Neural progenitor cell (in vitro differentiated cells): Measurements from ENCODE around the gene CYP2U1. TPM values are rescaled to one million over a fixed set of nuclear protein-coding genes. Genes with fewer than 3 reads are reported as not detected.
"Not testable (repeated sequence)": the region's sequence is repeated elsewhere in the genome, so short reads cannot be mapped to it uniquely, and the experiment has no call there.

Experiments
- DNase-seq: peaks from one replicate; pipeline ENCODE4 v3.0.0-alpha.2; 2016; ENCODE audit warnings: low spot score
- H2AFZ ChIP-seq: fragments of 200-600 bp; sonication (generic); replicated peaks from 2 replicates; pipeline ENCODE4 v1.6.1; 2016; ENCODE audit warnings: antibody characterized with exemption
- H3F3A ChIP-seq: fragments of 200-600 bp; sonication (generic); 2 replicates; pipeline ENCODE4 v1.6.1; 2016; ENCODE audit warnings: antibody characterized with exemption, low read depth
- H3K27ac ChIP-seq: fragments of 200-600 bp; sonication (generic); 2 replicates; pipeline ENCODE4 v1.5.1; 2016; ENCODE audit warnings: mild to moderate bottlenecking
- H3K27me3 ChIP-seq: fragments of 200-600 bp; sonication (generic); 2 replicates; pipeline ENCODE4 v1.6.1; 2016; ENCODE audit warnings: mild to moderate bottlenecking, moderate library complexity
- H3K36me3 ChIP-seq: fragments of 200-600 bp; sonication (generic); 2 replicates; pipeline ENCODE4 v1.5.1; 2016
- H3K4me1 ChIP-seq: fragments of 200-600 bp; sonication (generic); 2 replicates; pipeline ENCODE4 v1.6.1; 2016; ENCODE audit warnings: mixed run types
- H3K4me2 ChIP-seq: fragments of 200-600 bp; sonication (generic); 2 replicates; pipeline ENCODE4 v1.6.1; 2016
- H3K4me3 ChIP-seq: fragments of 200-600 bp; sonication (generic); 2 replicates; pipeline ENCODE4 v1.5.1; 2016
- H3K79me2 ChIP-seq: fragments of 200-600 bp; sonication (generic); 2 replicates; pipeline ENCODE4 v1.6.1; 2016; ENCODE audit warnings: low read depth
- H3K9ac ChIP-seq: fragments of 200-600 bp; sonication (generic); 2 replicates; pipeline ENCODE4 v1.6.1; 2016
- H3K9me3 ChIP-seq: fragments of 200-600 bp; sonication (generic); 2 replicates; pipeline ENCODE4 v1.5.1; 2016; ENCODE audit warnings: low read depth
- H4K20me1 ChIP-seq: fragments of 200-600 bp; sonication (generic); 2 replicates; pipeline ENCODE4 v1.6.1; 2016; ENCODE audit warnings: low read depth
- H3K27ac Mint-ChIP-seq: 3 replicates; pipeline ENCODE4 v1.8.0; 2021; ENCODE audit warnings: mixed read lengths
- H3K27me3 Mint-ChIP-seq: 2 replicates; pipeline ENCODE4 v1.8.0; 2022; ENCODE audit warnings: low read depth, mild to moderate bottlenecking, inconsistent platforms, moderate library complexity, mixed read lengths; ENCODE audit not compliant: insufficient read depth
- H3K36me3 Mint-ChIP-seq: 3 replicates; pipeline ENCODE4 v1.8.0; 2021; ENCODE audit warnings: mixed read lengths
- H3K4me1 Mint-ChIP-seq: 3 replicates; pipeline ENCODE4 v1.8.0; 2021; ENCODE audit warnings: mixed read lengths
- H3K4me3 Mint-ChIP-seq: 3 replicates; pipeline ENCODE4 v1.8.0; 2021; ENCODE audit warnings: mild to moderate bottlenecking, moderate library complexity, mixed read lengths
- H3K9me3 Mint-ChIP-seq: 3 replicates; pipeline ENCODE4 v1.8.0; 2020; ENCODE audit warnings: mixed read lengths
- CTCF ChIP-seq: fragments of 200-600 bp; sonication (generic); IDR thresholded peaks from 2 replicates; pipeline ENCODE4 v1.5.1; 2017; ENCODE audit warnings: antibody characterized with exemption, mild to moderate bottlenecking
- EZH2 ChIP-seq: fragments of 200-600 bp; sonication (generic); IDR thresholded peaks from 2 replicates; pipeline ENCODE4 v1.6.1; 2017; ENCODE audit warnings: antibody characterized with exemption, mild to moderate bottlenecking, moderate library complexity
- EZH2phosphoT487 ChIP-seq: fragments of 200-600 bp; sonication (generic); IDR thresholded peaks from 2 replicates; pipeline ENCODE4 v1.6.1; 2017; ENCODE audit warnings: antibody characterized with exemption
- total RNA-seq: library from RNA; depleted of rRNA; stranded (reverse); fragments of >200 nt; gene quantifications from 2 replicates; pipeline ENCODE4 v1.2.3, GENCODE V29; 2015; ENCODE audit warnings: low replicate concordance

Gene CYP2U1
- total RNA-seq, 1 donor from 2014 or later = 8.4 TPM

GRCh38 chr4:107902715-107903114 lies 28.6 kb upstream of the CYP2U1 start:
- Mint-ChIP-seq H3K4me1 (no peaks in the 10 kb centered on the region), H3K27me3 (no peaks in the 10 kb centered on the region), H3K4me3 (no peak overlapping the region), H3K27ac (no peak overlapping the region), H3K9me3 (no peaks in the 10 kb centered on the region), H3K36me3 (no peaks in the 10 kb centered on the region)
- H4K20me1 ChIP-seq = no peaks in the 10 kb centered on the region
- H2AFZ ChIP-seq = no peak overlapping the region
- no peaks in the 10 kb centered on the region for H3K79me2 ChIP-seq
- no peaks in the 10 kb centered on the region for H3F3A ChIP-seq
- H3K4me2 ChIP-seq = no peak overlapping the region
- no peaks in the 10 kb centered on the region for H3K36me3 ChIP-seq
- no peak for DNase-seq
- H3K4me1 ChIP-seq = peaks cover 6% of the 10 kb centered on the region
- no peak overlapping the region for H3K4me3 ChIP-seq
- no peak overlapping the region for H3K27ac ChIP-seq
- TF ChIP-seq EZH2 = no peak
- TF ChIP-seq EZH2phosphoT487 = no peak
- TF ChIP-seq CTCF = no peak
- H3K9me3 ChIP-seq = no peaks in the 10 kb centered on the region
- no peaks in the 10 kb centered on the region for H3K27me3 ChIP-seq
- H3K9ac ChIP-seq = no peak overlapping the region

GRCh38 chr4:107905082-107905481 lies 26.3 kb upstream of the CYP2U1 start:
- not testable (repeated sequence) for H3K9me3 ChIP-seq, H3K27ac Mint-ChIP-seq, H2AFZ ChIP-seq, H3K4me3 ChIP-seq, H3K27ac ChIP-seq, H3K36me3 Mint-ChIP-seq, H3F3A ChIP-seq, H4K20me1 ChIP-seq, H3K79me2 ChIP-seq, H3K4me1 ChIP-seq, H3K36me3 ChIP-seq, H3K27me3 Mint-ChIP-seq, H3K9ac ChIP-seq, H3K4me2 ChIP-seq, H3K4me1 Mint-ChIP-seq, H3K9me3 Mint-ChIP-seq, H3K4me3 Mint-ChIP-seq, H3K27me3 ChIP-seq, DNase-seq

- Mint-ChIP-seq H3K9me3 (no peaks in the 10 kb centered on the region), H3K4me1 (no peaks in the 10 kb centered on the region), H3K36me3 (no peaks in the 10 kb centered on the region), H3K4me3 (no peak overlapping the region), H3K27me3 (no peaks in the 10 kb centered on the region), H3K27ac (no peak overlapping the region)
- H3K4me3 ChIP-seq = no peak overlapping the region
- H3K4me2 ChIP-seq = no peak overlapping the region
- no peaks in the 10 kb centered on the region for H3K36me3 ChIP-seq
- H2AFZ ChIP-seq = no peak overlapping the region
- no peaks in the 10 kb centered on the region for H3K27me3 ChIP-seq
- peaks cover 6% of the 10 kb centered on the region for H3K4me1 ChIP-seq
- no peaks in the 10 kb centered on the region for H3K9me3 ChIP-seq
- H3F3A ChIP-seq = no peaks in the 10 kb centered on the region
- no peak overlapping the region for H3K27ac ChIP-seq
- no peaks in the 10 kb centered on the region for H3K79me2 ChIP-seq
- H4K20me1 ChIP-seq = no peaks in the 10 kb centered on the region
- no peak overlapping the region for H3K9ac ChIP-seq
- TF ChIP-seq CTCF = no peak
- TF ChIP-seq EZH2phosphoT487 = no peak
- TF ChIP-seq EZH2 = no peak
- DNase-seq = no peak
Measured at GRCh38 chr4:107906458-107907100, 24.8 kb upstream of the CYP2U1 start.

- H3K9me3 Mint-ChIP-seq = no peaks in the 10 kb centered on the region
- no peaks in the 10 kb centered on the region for H3K79me2 ChIP-seq
- no peak overlapping the region for H3K4me2 ChIP-seq
- no peak overlapping the region for H3K4me3 Mint-ChIP-seq
- H3K4me1 ChIP-seq = peaks cover 6% of the 10 kb centered on the region
- no peaks in the 10 kb centered on the region for H3K36me3 ChIP-seq
- no peaks in the 10 kb centered on the region for H4K20me1 ChIP-seq
- DNase-seq = no peak
- H3K27ac Mint-ChIP-seq = no peak overlapping the region
- H3F3A ChIP-seq = no peaks in the 10 kb centered on the region
- no peaks in the 10 kb centered on the region for H3K9me3 ChIP-seq
- no peaks in the 10 kb centered on the region for H3K27me3 Mint-ChIP-seq
- no peaks in the 10 kb centered on the region for H3K36me3 Mint-ChIP-seq
- H3K27me3 ChIP-seq = no peaks in the 10 kb centered on the region
- H3K4me1 Mint-ChIP-seq = no peaks in the 10 kb centered on the region
- H2AFZ ChIP-seq = no peak overlapping the region
- H3K27ac ChIP-seq = no peak overlapping the region
- TF ChIP-seq EZH2phosphoT487 (no peak), EZH2 (no peak), CTCF (no peak)
- H3K9ac ChIP-seq = no peak overlapping the region
- no peak overlapping the region for H3K4me3 ChIP-seq
Measured at GRCh38 chr4:107908377-107908776, 23.0 kb upstream of the CYP2U1 start.
